ENCODE measurements around the gene CES2. TPM values are rescaled to one million over a fixed set of nuclear protein-coding genes. Genes with fewer than 3 reads are reported as not detected.

CES2 gene
- total and polyA plus RNA-seq, 10 of the 15 experiments (the other 5 are each of a cell fraction or from before 2014, with no cell fraction given), result 1.6 to 33.7 (median 21.0) TPM

GRCh38 chr16:66934138-66934838 lies 1.0 kb upstream of the CES2 start, which contains the start of gene CIAO2B (continued):
- 0 out of 2 replicates have a peak, but pooled peaks have one; percentile 39 for TF ChIP-seq MLLT1 (IDR thresholded peaks at IDR 0.05)
- no peak for TF ChIP-seq RCOR1 (conservative IDR thresholded peaks at IDR 0.05; ENCODE audit: low read depth, low read length)
- 0 out of 3 replicates have a peak, but pooled peaks of 1 of the 2 experiments have one; percentile 28 for TF ChIP-seq EGR1 (IDR thresholded peaks at IDR 0.05; ENCODE audit: borderline replicate concordance in 1 of 2, low read depth in 2 of 2, low read length in 2 of 2)
- peak; percentile 49; the same call in 1 of the 2 replicates for TF ChIP-seq BACH1 (IDR thresholded peaks at IDR 0.05; ENCODE audit: borderline replicate concordance)
- peak; percentile 74; the same call in 1 of the 2 replicates for TF ChIP-seq ELK1 (IDR thresholded peaks at IDR 0.05; ENCODE audit: low read depth, low read length)
- peak; percentile 69 for TF ChIP-seq E4F1 (IDR thresholded peaks at IDR 0.05; ENCODE audit: borderline replicate concordance, partially characterized antibody)
- peak; percentile 23; the same call in 1 of the 2 replicates for TF ChIP-seq PML (IDR thresholded peaks at IDR 0.05; ENCODE audit: low read length)
- no peak for TF ChIP-seq USF2 (IDR thresholded peaks at IDR 0.05; ENCODE audit: borderline replicate concordance, low read depth, low read length)
- TF ChIP-seq MYC (IDR thresholded peaks at IDR 0.05; ENCODE audit: insufficient read depth, insufficient read length, insufficient replicate concordance, low read length, severe bottlenecking), result no peak
- no peak for TF ChIP-seq FOXM1 (IDR thresholded peaks at IDR 0.05; ENCODE audit: low read depth, low read length)
- TF ChIP-seq IKZF2 (IDR thresholded peaks at IDR 0.05), result peak; percentile 47 to 61; a peak in 2 of 4 replicates
- no peak for TF ChIP-seq SREBF1 (IDR thresholded peaks at IDR 0.05; ENCODE audit: low read length)
- TF ChIP-seq JUNB (IDR thresholded peaks at IDR 0.05), result no peak
- TF ChIP-seq, protein P1, sequence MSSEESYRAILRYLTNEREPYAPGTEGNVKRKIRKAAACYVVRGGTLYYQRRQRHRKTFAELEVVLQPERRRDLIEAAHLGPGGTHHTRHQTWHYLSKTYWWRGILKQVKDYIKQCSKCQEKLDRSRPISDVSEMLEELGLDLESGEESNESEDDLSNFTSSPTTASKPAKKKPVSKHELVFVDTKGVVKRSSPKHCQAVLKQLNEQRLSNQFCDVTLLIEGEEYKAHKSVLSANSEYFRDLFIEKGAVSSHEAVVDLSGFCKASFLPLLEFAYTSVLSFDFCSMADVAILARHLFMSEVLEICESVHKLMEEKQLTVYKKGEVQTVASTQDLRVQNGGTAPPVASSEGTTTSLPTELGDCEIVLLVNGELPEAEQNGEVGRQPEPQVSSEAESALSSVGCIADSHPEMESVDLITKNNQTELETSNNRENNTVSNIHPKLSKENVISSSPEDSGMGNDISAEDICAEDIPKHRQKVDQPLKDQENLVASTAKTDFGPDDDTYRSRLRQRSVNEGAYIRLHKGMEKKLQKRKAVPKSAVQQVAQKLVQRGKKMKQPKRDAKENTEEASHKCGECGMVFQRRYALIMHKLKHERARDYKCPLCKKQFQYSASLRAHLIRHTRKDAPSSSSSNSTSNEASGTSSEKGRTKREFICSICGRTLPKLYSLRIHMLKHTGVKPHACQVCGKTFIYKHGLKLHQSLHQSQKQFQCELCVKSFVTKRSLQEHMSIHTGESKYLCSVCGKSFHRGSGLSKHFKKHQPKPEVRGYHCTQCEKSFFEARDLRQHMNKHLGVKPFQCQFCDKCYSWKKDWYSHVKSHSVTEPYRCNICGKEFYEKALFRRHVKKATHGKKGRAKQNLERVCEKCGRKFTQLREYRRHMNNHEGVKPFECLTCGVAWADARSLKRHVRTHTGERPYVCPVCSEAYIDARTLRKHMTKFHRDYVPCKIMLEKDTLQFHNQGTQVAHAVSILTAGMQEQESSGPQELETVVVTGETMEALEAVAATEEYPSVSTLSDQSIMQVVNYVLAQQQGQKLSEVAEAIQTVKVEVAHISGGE (CRISPR knock-in tag; IDR thresholded peaks at IDR 0.05), result no peak
- 0 out of 2 replicates have a peak, but pooled peaks have one; percentile 9 for TF ChIP-seq SMC3 (IDR thresholded peaks at IDR 0.05; ENCODE audit: borderline replicate concordance, low read length)
- TF ChIP-seq, protein P2, sequence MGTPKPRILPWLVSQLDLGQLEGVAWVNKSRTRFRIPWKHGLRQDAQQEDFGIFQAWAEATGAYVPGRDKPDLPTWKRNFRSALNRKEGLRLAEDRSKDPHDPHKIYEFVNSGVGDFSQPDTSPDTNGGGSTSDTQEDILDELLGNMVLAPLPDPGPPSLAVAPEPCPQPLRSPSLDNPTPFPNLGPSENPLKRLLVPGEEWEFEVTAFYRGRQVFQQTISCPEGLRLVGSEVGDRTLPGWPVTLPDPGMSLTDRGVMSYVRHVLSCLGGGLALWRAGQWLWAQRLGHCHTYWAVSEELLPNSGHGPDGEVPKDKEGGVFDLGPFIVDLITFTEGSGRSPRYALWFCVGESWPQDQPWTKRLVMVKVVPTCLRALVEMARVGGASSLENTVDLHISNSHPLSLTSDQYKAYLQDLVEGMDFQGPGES (IDR thresholded peaks at IDR 0.05), result no peak
- TF ChIP-seq MEF2B (IDR thresholded peaks at IDR 0.05; ENCODE audit: partially characterized antibody, poor library complexity, severe bottlenecking), result no peak
- TF ChIP-seq TARDBP (IDR thresholded peaks at IDR 0.05; ENCODE audit: borderline replicate concordance), result no peak
